H1 (cell line): Measurements from ENCODE around the gene ZC3H12C.

Experiments used
- ASH2L ChIP-seq: fragments of 200-600, 300-600 bp; sonication (generic); IDR thresholded peaks from one replicate; pipeline ENCODE4 v1.7.1; 2017; ENCODE audit warnings: low read length
- BRCA1 ChIP-seq: IDR thresholded peaks from 2 replicates; pipeline ENCODE4 v1.6.1; 2012; ENCODE audit warnings: low read depth, low read length, improper control_type of control experiment
- CEBPB ChIP-seq: IDR thresholded peaks from 2 replicates; pipeline ENCODE4 v1.6.1; 2012; ENCODE audit warnings: low read depth, low read length
- CHD1 ChIP-seq: IDR thresholded peaks from 2 replicates; pipeline ENCODE4 v1.6.1; 2012; ENCODE audit warnings: low read depth, low read length, improper control_type of control experiment
- CREB1 ChIP-seq: IDR thresholded peaks from 2 replicates; pipeline ENCODE4 v1.6.1; 2012; ENCODE audit warnings: inconsistent platforms
- EGR1 ChIP-seq: IDR thresholded peaks from 2 replicates; pipeline ENCODE4 v1.6.1; 2011; ENCODE audit warnings: low read depth, low read length, borderline replicate concordance
- EP300 ChIP-seq, 2 experiments: IDR thresholded peaks; 1 replicate in 1 of 2; 2 replicates in 1 of 2; pipeline ENCODE4 v1.6.1; 2011 to 2012; ENCODE audit warnings: low read depth in 2 of 2, low read length in 2 of 2, mild to moderate bottlenecking in 2 of 2, borderline replicate concordance in 1 of 2, inconsistent platforms in 1 of 2, moderate library complexity in 1 of 2
- JUND ChIP-seq: IDR thresholded peaks from 2 replicates; pipeline ENCODE4 v1.6.1; 2011; ENCODE audit warnings: mild to moderate bottlenecking, improper control_type of control experiment, low read length
- POLR2AphosphoS5 ChIP-seq: IDR thresholded peaks from 2 replicates; pipeline ENCODE4 v1.6.1; 2011; ENCODE audit warnings: low read depth, low read length
- RNF2 ChIP-seq: fragments of 200-900, 300-1000 bp; sonication (generic); IDR thresholded peaks from 2 replicates; pipeline ENCODE4 v1.7.1; 2016; ENCODE audit warnings: borderline replicate concordance, low read depth, mild to moderate bottlenecking, antibody characterized with exemption, low read length; ENCODE audit not compliant: poor library complexity, severe bottlenecking; ENCODE audit errors: missing control alignments
- SIX5 ChIP-seq: IDR thresholded peaks from 2 replicates; pipeline ENCODE4 v1.6.1; 2011; ENCODE audit warnings: mild to moderate bottlenecking, low read depth, low read length
- SRF ChIP-seq: IDR thresholded peaks from 2 replicates; pipeline ENCODE4 v1.6.1; 2011; ENCODE audit warnings: mild to moderate bottlenecking, low read depth, low read length, moderate library complexity
- SUZ12 ChIP-seq: fragments of 200-600 bp; sonication (generic); IDR thresholded peaks from 2 replicates; pipeline ENCODE4 v1.6.1; 2012; ENCODE audit warnings: mild to moderate bottlenecking, inconsistent platforms, low read length, moderate library complexity, mixed read lengths
- TF ChIP-seq, protein P1 (sequence below), 3 experiments: IDR thresholded peaks; 1 replicate in 2 of 3; 2 replicates in 1 of 3; pipeline versions ENCODE4 v1.5.1 to v1.6.1; 2011; ENCODE audit warnings: low read length in 3 of 3, mild to moderate bottlenecking in 3 of 3, inconsistent platforms in 2 of 3, low read depth in 1 of 3, moderate library complexity in 1 of 3; ENCODE audit not compliant: insufficient read depth in 1 of 3; ENCODE audit errors: control extremely low read depth in 1 of 3

DNA sequence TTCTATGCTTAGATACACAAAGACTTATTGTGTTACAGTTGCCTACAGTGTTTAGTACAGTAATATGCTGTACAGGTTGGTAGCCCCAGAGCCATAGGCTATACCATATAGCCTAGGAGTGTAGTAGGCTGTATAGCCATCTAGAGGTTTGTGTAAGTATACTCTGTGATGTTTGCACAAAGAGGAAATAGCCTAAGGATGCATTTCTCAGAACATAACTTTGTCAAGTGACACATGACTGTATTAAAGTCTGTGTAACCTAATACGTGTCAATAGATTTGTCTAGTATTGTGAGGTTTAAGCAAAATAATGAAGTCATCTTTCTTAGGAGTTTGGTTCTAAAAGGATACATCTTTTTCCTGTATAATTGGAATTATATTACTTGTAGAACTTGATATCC, 5.5 kb downstream of the ZC3H12C start:
- TF ChIP-seq, protein P1, sequence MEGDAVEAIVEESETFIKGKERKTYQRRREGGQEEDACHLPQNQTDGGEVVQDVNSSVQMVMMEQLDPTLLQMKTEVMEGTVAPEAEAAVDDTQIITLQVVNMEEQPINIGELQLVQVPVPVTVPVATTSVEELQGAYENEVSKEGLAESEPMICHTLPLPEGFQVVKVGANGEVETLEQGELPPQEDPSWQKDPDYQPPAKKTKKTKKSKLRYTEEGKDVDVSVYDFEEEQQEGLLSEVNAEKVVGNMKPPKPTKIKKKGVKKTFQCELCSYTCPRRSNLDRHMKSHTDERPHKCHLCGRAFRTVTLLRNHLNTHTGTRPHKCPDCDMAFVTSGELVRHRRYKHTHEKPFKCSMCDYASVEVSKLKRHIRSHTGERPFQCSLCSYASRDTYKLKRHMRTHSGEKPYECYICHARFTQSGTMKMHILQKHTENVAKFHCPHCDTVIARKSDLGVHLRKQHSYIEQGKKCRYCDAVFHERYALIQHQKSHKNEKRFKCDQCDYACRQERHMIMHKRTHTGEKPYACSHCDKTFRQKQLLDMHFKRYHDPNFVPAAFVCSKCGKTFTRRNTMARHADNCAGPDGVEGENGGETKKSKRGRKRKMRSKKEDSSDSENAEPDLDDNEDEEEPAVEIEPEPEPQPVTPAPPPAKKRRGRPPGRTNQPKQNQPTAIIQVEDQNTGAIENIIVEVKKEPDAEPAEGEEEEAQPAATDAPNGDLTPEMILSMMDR (IDR thresholded peaks at IDR 0.05; ENCODE audit: control extremely low read depth in 1 of 3, insufficient read depth in 1 of 3, low read depth in 1 of 3, low read length in 3 of 3), result no peak
- TF ChIP-seq ASH2L (no peak), CHD1 (no peak), POLR2AphosphoS5 (no peak), SUZ12 (no peak), RNF2 (no peak), EP300 (IDR thresholded peaks at IDR 0.05; ENCODE audit: borderline replicate concordance in 1 of 2, low read depth in 2 of 2, low read length in 2 of 2) (no peak), SRF (no peak), JUND (no peak), CEBPB (no peak), EGR1 (no peak), CREB1 (no peak), SIX5 (no peak), BRCA1 (no peak)
